Astrocyte (in vitro differentiated cells and primary cell): ENCODE results near the gene CADPS. TPM values are rescaled to one million over a fixed set of nuclear protein-coding genes. Genes with fewer than 3 reads are reported as not detected.

Experiments
- DNase-seq: peaks from one replicate; pipeline ENCODE4 v3.0.0-alpha.2; 2010; ENCODE audit warnings: low read depth
- FAIRE-seq: peaks from 2 replicates; lab custom pipeline; 2011; peaks lifted over from hg19 to GRCh38; lab: Jason Lieb, UNC
- H2AFZ ChIP-seq: 2 replicates; pipeline ENCODE4 v1.6.0; 2012; ENCODE audit warnings: low read depth, low read length, inconsistent platforms
- H3K27ac ChIP-seq: 2 replicates; pipeline ENCODE4 v1.5.1; 2011; ENCODE audit warnings: low read depth, low read length, inconsistent platforms
- H3K27me3 ChIP-seq: 2 replicates; pipeline ENCODE4 v1.6.0; 2011; ENCODE audit warnings: low read length, inconsistent platforms; ENCODE audit not compliant: insufficient read depth
- H3K36me3 ChIP-seq: 2 replicates; pipeline ENCODE4 v1.5.1; 2011; ENCODE audit warnings: low read length, inconsistent platforms; ENCODE audit not compliant: insufficient read depth
- H3K4me1 ChIP-seq: 2 replicates; pipeline ENCODE4 v1.5.1; 2011; ENCODE audit warnings: low read length, inconsistent platforms; ENCODE audit not compliant: insufficient read depth
- H3K4me2 ChIP-seq: 2 replicates; pipeline ENCODE4 v1.6.0; 2012; ENCODE audit warnings: low read length, inconsistent platforms
- H3K4me3 ChIP-seq: 2 replicates; pipeline ENCODE4 v1.5.1; 2011; ENCODE audit warnings: low read depth, mild to moderate bottlenecking, low read length, inconsistent platforms; ENCODE audit not compliant: insufficient read depth
- H3K79me2 ChIP-seq: 2 replicates; pipeline ENCODE4 v1.6.0; 2012; ENCODE audit warnings: mild to moderate bottlenecking, low read length, inconsistent platforms; ENCODE audit not compliant: insufficient read depth
- H3K9ac ChIP-seq: 2 replicates; pipeline ENCODE4 v1.6.0; 2012; ENCODE audit warnings: mild to moderate bottlenecking, low read length, inconsistent platforms
- H3K9me3 ChIP-seq: 2 replicates; pipeline ENCODE4 v1.5.1; 2012; ENCODE audit warnings: low read depth, mild to moderate bottlenecking, low read length, inconsistent platforms; ENCODE audit not compliant: insufficient read depth
- H4K20me1 ChIP-seq: 2 replicates; pipeline ENCODE4 v1.6.0; 2012; ENCODE audit warnings: low read length, inconsistent platforms; ENCODE audit not compliant: insufficient read depth
- H3K27ac Mint-ChIP-seq: one replicate; pipeline ENCODE4 v1.8.0; 2021; ENCODE audit warnings: mild to moderate bottlenecking, mixed read lengths; ENCODE audit not compliant: unreplicated experiment
- H3K27me3 Mint-ChIP-seq: one replicate; pipeline ENCODE4 v1.8.0; 2021; ENCODE audit warnings: low read depth, mixed read lengths; ENCODE audit not compliant: unreplicated experiment
- H3K36me3 Mint-ChIP-seq: one replicate; pipeline ENCODE4 v1.8.0; 2021; ENCODE audit warnings: low read depth, mixed read lengths; ENCODE audit not compliant: unreplicated experiment
- H3K4me1 Mint-ChIP-seq: one replicate; pipeline ENCODE4 v1.8.0; 2021; ENCODE audit warnings: low read depth, mixed read lengths; ENCODE audit not compliant: unreplicated experiment
- H3K4me3 Mint-ChIP-seq: one replicate; pipeline ENCODE4 v1.8.0; 2021; ENCODE audit warnings: mild to moderate bottlenecking, moderate library complexity, mixed read lengths; ENCODE audit not compliant: unreplicated experiment
- H3K9me3 Mint-ChIP-seq: one replicate; pipeline ENCODE4 v1.8.0; 2021; ENCODE audit warnings: mild to moderate bottlenecking, mixed read lengths; ENCODE audit not compliant: unreplicated experiment
- EZH2 ChIP-seq: IDR thresholded peaks from 2 replicates; pipeline ENCODE4 v1.6.1; 2012; ENCODE audit warnings: mild to moderate bottlenecking, low read length, inconsistent platforms; ENCODE audit not compliant: insufficient read depth
- total RNA-seq: library from RNA; stranded (reverse); gene quantifications from 2 replicates; pipeline ENCODE4 v1.2.1, GENCODE V29; 2021
- TF ChIP-seq, protein P1 (sequence below): IDR thresholded peaks from 2 replicates; pipeline ENCODE4 v1.5.1; 2011; ENCODE audit warnings: low read depth, mild to moderate bottlenecking, inconsistent platforms, low read length, moderate library complexity; ENCODE audit not compliant: insufficient read depth

The CADPS gene
- total RNA-seq, 1 donor from 2014 or later, result 5.4 TPM

- Mint-ChIP-seq H3K4me3 (no peak overlapping the region), H3K9me3 (no peaks in the 10 kb centered on the region), H3K27me3 (peaks cover 12% of the 10 kb centered on the region), H3K27ac (no peak overlapping the region), H3K4me1 (no peaks in the 10 kb centered on the region), H3K36me3 (no peaks in the 10 kb centered on the region)
- Histone ChIP-seq H3K9ac (no peak overlapping the region), H3K4me3 (no peak overlapping the region), H4K20me1 (no peaks in the 10 kb centered on the region), H2AFZ (no peak overlapping the region), H3K4me1 (no peaks in the 10 kb centered on the region), H3K9me3 (no peaks in the 10 kb centered on the region), H3K27me3 (no peaks in the 10 kb centered on the region), H3K27ac (no peak overlapping the region), H3K4me2 (no peak overlapping the region), H3K79me2 (no peaks in the 10 kb centered on the region), H3K36me3 (no peaks in the 10 kb centered on the region)
- no peak for FAIRE-seq
- TF ChIP-seq, protein P1, sequence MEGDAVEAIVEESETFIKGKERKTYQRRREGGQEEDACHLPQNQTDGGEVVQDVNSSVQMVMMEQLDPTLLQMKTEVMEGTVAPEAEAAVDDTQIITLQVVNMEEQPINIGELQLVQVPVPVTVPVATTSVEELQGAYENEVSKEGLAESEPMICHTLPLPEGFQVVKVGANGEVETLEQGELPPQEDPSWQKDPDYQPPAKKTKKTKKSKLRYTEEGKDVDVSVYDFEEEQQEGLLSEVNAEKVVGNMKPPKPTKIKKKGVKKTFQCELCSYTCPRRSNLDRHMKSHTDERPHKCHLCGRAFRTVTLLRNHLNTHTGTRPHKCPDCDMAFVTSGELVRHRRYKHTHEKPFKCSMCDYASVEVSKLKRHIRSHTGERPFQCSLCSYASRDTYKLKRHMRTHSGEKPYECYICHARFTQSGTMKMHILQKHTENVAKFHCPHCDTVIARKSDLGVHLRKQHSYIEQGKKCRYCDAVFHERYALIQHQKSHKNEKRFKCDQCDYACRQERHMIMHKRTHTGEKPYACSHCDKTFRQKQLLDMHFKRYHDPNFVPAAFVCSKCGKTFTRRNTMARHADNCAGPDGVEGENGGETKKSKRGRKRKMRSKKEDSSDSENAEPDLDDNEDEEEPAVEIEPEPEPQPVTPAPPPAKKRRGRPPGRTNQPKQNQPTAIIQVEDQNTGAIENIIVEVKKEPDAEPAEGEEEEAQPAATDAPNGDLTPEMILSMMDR, result no peak
- DNase-seq, result no peak
These were observed 395.2 kb downstream of the CADPS start for GRCh38 chr3:62480056-62480455.

GRCh38 chr3:62479326-62479725 is 395.9 kb downstream of the CADPS start:
- H3K9me3 ChIP-seq, result no peaks in the 10 kb centered on the region
- H2AFZ ChIP-seq, result no peak overlapping the region
- H3K4me3 Mint-ChIP-seq, result no peak overlapping the region
- no peak overlapping the region for H3K27ac ChIP-seq
- no peak for TF ChIP-seq EZH2
- TF ChIP-seq, protein P1, result no peak
- no peaks in the 10 kb centered on the region for H3K4me1 ChIP-seq
- no peak overlapping the region for H3K4me3 ChIP-seq
- no peaks in the 10 kb centered on the region for H3K79me2 ChIP-seq
- H3K4me2 ChIP-seq, result no peak overlapping the region
- no peaks in the 10 kb centered on the region for H3K36me3 ChIP-seq
- H3K36me3 Mint-ChIP-seq, result no peaks in the 10 kb centered on the region
- no peaks in the 10 kb centered on the region for H4K20me1 ChIP-seq
- H3K27ac Mint-ChIP-seq, result no peak overlapping the region
- DNase-seq (no peak), FAIRE-seq (no peak)
- peaks cover 12% of the 10 kb centered on the region for H3K27me3 Mint-ChIP-seq
- H3K9me3 Mint-ChIP-seq, result no peaks in the 10 kb centered on the region
- no peaks in the 10 kb centered on the region for H3K4me1 Mint-ChIP-seq
- no peak overlapping the region for H3K9ac ChIP-seq
- H3K27me3 ChIP-seq, result no peaks in the 10 kb centered on the region

DNA sequence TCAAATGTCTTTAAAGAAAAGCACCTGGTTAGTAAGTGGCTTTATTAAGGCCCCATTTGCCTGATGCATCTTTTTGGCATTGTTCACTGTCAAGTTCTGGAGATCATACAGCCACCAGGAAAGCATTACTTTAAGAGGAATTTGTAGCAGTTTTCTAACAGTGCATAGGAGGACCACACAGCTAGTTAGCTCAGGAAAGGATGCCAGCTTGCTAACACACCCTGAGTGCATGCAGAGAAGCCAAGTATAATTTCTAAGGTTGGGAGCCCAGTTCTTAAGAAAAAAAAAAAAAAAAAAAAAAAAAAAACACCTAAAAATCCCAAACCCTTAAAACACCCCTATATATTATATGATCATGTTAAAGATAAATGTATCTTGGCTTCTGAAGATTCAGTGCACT is 399.9 kb downstream of the CADPS start:
- no peak overlapping the region for H3K4me3 ChIP-seq
- Mint-ChIP-seq H3K4me3 (no peak overlapping the region), H3K4me1 (no peaks in the 10 kb centered on the region), H3K27me3 (peaks cover 12% of the 10 kb centered on the region), H3K27ac (no peak overlapping the region), H3K36me3 (no peaks in the 10 kb centered on the region), H3K9me3 (no peaks in the 10 kb centered on the region)
- H3K27ac ChIP-seq, result no peak overlapping the region
- FAIRE-seq (no peak), DNase-seq (no peak)
- TF ChIP-seq EZH2, result no peak
- no peaks in the 10 kb centered on the region for H3K9me3 ChIP-seq
- H3K79me2 ChIP-seq, result no peaks in the 10 kb centered on the region
- H3K27me3 ChIP-seq, result no peaks in the 10 kb centered on the region
- no peak overlapping the region for H3K9ac ChIP-seq
- H4K20me1 ChIP-seq, result no peaks in the 10 kb centered on the region
- no peaks in the 10 kb centered on the region for H3K36me3 ChIP-seq
- H3K4me2 ChIP-seq, result no peak overlapping the region
- no peaks in the 10 kb centered on the region for H3K4me1 ChIP-seq
- no peak overlapping the region for H2AFZ ChIP-seq
